GM12873 (cell line): ENCODE measurements around the gene ABCA6.

Source experiments
- CTCF ChIP-seq: IDR thresholded peaks from 2 replicates; pipeline ENCODE4 v1.5.1; 2012; ENCODE audit warnings: low read depth, mild to moderate bottlenecking, moderate library complexity, low read length, control low read depth; ENCODE audit not compliant: insufficient read depth; ENCODE audit errors: missing control alignments

ABCA6 gene

GRCh38 chr17:69141431-69142174 lies at the start of gene ABCA6:
Gene ABCA6, minus strand, starts transcription at chr17:69141895. Its CDS starts 1,192 bp downstream, at chr17:69140703.
- TF ChIP-seq CTCF = no peak

GRCh38 chr17:69188796-69189195 lies 47.1 kb upstream of the ABCA6 start:
- no peak for TF ChIP-seq CTCF

GRCh38 chr17:69188064-69188463 lies 46.4 kb upstream of the ABCA6 start:
- no peak for TF ChIP-seq CTCF

- TF ChIP-seq CTCF = no peak
These were observed 45.6 kb upstream of the ABCA6 start for GRCh38 chr17:69187294-69187693.

- no peak for TF ChIP-seq CTCF
These were observed 37.7 kb upstream of the ABCA6 start for GRCh38 chr17:69179227-69179952.

GRCh38 chr17:69176457-69176795 lies 34.7 kb upstream of the ABCA6 start:
- TF ChIP-seq CTCF = no peak

- TF ChIP-seq CTCF = no peak
These were observed 34.1 kb upstream of the ABCA6 start for GRCh38 chr17:69175625-69176456.
